HG03175 (cell line): ENCODE measurements around the gene UBE2E3.
A peak's percentile ranks its signal among the peaks of the same experiment; 100 is the strongest.

Experiments
- ATAC-seq: cut with Tn5 transposase; IDR thresholded peaks from one replicate; pipeline ENCODE4 v1.9.1; 2021; ENCODE audit warnings: mild to moderate bottlenecking, moderate library complexity; ENCODE audit not compliant: unreplicated experiment

Gene UBE2E3

DNA sequence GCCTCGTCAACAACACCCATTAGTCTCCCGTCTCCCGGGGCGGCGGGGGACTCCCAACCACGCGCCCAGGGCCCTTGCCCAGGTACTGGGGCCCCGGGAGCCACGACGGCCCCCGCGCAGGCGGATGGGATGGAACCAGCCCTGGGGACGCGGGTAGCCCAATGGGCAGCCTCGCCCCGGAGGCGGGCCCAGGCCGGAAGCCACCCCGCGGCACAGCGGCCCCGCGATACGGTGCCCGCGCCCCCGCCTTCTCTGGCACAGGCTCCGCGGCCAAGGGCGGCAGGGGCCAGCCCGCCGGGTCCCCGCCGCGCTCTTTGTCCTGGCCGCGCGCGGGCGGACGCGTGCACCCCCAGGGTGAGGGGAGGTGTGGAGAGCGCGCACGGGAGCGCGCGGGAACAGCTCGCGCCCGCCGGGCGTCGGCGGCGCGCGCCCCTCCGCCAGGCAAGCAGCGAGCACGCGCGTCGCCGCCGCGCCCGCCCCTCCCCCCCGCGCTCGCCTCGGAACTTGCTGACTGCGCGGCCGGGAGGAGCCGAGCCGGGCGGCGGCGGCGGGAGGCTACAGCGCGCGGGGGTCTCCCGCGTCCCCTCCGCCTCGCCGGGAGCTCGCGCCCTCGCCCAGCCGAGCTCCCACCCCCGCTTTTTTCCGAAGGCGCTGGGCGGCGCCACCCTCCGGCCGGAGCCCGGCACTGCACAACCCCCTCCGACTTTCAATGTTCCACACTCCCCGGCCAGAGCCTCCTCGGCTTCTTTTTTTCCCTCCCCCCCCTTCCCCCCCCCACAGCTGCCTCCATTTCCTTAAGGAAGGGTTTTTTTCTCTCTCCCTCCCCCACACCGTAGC lies at the start of gene UBE2E3:
Gene UBE2E3 (plus strand): TSS at position 500 of the 837 bp plus-strand sequence. CDS start 1,438 bp downstream, outside the sequence.
- peak; percentile 77 for ATAC-seq

GRCh38 chr2:180931841-180932240 lies 48.6 kb upstream of the UBE2E3 start:
- no peak for ATAC-seq

DNA sequence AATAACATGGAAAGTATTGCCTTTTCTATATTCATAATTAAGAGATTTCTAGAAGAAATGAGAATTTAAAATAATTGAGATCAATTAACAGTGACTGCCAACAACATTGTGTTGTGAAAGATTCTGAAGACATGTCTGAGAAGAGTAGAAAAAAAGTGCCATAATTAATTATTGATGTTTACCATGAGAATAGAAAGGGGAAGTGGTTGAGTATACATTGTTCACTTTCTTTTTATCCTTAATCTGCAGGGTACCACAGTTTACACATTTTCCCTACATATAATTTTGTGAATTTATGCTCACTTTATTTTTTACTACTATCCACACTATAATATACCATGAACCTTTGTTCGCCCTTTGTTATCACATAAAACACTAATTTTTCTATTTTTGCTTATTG lies 47.1 kb upstream of the UBE2E3 start:
- ATAC-seq = peak; percentile 75

- ATAC-seq = no peak
Observed at GRCh38 chr2:180934911-180935310, 45.5 kb upstream of the UBE2E3 start.

- ATAC-seq = peak; percentile 81
Observed at GRCh38 chr2:180937480-180937879, 42.9 kb upstream of the UBE2E3 start.

GRCh38 chr2:180938451-180938850 lies 42.0 kb upstream of the UBE2E3 start:
- ATAC-seq = peak; percentile 39

DNA sequence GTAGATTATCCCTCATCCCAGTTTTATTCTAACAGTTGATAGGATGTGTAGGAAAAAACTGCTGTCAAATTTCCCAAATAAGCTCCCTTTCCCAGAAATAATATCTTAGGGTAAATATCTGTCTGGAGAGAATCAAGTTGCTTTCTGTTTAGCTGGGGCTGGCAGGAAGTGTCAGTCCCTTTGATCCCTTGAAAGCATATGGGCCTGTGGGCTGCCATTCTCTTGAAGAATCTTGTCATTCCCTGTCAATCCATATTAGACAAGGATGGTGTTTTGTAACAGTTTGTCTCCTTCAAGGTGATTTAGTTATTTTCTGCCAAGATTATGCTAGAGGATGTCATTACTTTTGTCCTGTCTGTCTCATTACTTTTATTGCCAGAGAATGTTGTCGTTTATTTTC lies 37.1 kb upstream of the UBE2E3 start:
- ATAC-seq = no peak

GRCh38 chr2:180944372-180944771 lies 36.0 kb upstream of the UBE2E3 start:
- no peak for ATAC-seq

- ATAC-seq = no peak
Observed at GRCh38 chr2:180947208-180947689, 33.2 kb upstream of the UBE2E3 start.

DNA sequence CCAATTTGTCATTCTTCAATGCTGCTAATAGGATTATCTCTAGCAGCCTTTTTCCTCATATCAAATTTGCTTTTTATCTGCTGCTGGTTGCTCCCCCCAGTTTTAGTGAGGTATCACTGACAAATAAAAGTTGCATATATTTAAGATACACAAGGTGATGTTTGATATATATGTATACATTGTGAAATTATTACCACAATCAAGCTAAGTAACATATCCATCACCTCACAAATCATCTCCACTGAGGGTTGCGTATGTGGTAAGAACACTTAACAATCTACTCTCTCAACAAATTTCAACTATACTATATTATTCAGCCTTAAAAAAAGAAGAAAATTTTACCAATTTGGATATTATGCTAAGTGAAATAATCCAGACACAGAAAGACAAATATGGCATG lies 30.5 kb upstream of the UBE2E3 start:
- no peak for ATAC-seq

DNA sequence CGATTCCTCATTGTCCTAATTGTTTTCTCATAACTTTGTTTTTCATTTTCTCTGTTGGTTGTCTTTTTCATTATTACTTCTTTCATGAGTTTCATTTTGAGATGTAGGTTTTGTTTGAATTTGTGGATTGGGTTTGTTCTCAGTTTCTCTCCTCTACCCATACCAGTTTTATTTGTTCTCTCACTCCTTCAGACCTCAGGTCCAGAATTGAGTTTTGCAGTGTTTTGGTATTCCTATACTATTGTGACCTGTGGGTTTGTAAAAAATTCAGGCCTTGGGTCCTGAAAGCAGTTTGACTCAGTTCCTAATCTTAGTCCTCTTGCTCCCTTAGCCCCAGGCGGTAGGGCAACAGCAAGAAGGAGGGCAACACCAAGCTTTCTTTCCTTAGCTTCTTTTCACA lies 28.3 kb upstream of the UBE2E3 start:
- no peak for ATAC-seq

- ATAC-seq = no peak
Observed at GRCh38 chr2:180952731-180953336, 27.6 kb upstream of the UBE2E3 start.

GRCh38 chr2:180953550-180953949 lies 26.9 kb upstream of the UBE2E3 start:
- no peak for ATAC-seq

GRCh38 chr2:180955101-180955500 lies 25.3 kb upstream of the UBE2E3 start:
- ATAC-seq = no peak

GRCh38 chr2:180959787-180960186 lies 20.6 kb upstream of the UBE2E3 start:
- ATAC-seq = no peak

DNA sequence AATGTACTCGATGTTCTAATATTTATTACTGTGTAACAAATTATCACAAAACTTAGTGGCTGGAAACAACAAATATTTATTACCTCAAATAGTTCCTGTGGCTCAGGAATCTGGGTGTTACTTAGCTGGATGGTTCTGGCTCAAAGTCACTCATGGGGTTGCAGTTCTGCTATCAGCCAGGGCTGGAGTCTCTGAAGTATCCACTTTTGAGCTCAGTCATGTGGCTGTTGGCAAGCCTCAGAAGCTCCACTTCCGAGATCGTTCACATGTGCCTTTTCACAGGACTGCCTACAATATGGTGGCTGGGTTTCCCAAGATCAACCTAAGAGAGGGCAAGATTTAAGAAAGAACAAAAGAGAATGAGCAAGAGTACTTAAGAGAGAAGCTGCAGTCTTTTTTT lies 19.4 kb upstream of the UBE2E3 start:
- ATAC-seq = no peak

- ATAC-seq = no peak
Observed at GRCh38 chr2:180962727-180963314, 17.6 kb upstream of the UBE2E3 start.

- ATAC-seq = no peak
Observed at GRCh38 chr2:180966378-180966777, 14.0 kb upstream of the UBE2E3 start.

GRCh38 chr2:180969124-180969523 lies 11.3 kb upstream of the UBE2E3 start:
- ATAC-seq = no peak

- ATAC-seq = no peak
Observed at GRCh38 chr2:180970016-180970415, 10.4 kb upstream of the UBE2E3 start.

- no peak for ATAC-seq
Observed at GRCh38 chr2:180971811-180972210, 8.6 kb upstream of the UBE2E3 start.

DNA sequence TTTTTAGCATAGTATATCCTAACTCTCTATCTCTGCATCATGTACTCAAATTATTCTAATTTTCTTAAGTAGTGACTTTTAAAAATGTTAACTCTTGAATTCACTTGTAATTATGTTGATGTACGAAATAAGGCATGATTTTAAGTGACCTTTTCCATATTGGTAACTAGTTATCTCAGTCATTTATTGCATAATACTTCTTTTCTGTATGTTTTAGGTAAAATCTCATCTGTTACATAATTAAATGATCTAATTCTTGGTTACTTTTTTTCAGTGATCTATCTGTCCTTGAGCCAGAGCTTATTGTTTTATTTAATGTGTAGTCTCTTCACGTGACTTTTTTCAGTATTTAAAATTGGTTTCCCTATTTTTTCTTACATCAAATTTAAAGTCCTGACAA lies 4.8 kb upstream of the UBE2E3 start:
- ATAC-seq = no peak
